ENCODE data around the gene POLR2A. TPM values are rescaled to one million over a fixed set of nuclear protein-coding genes. Genes with fewer than 3 reads are reported as not detected.
A peak's percentile ranks its signal among the peaks of the same experiment; 100 is the strongest.

POLR2A gene
- total and polyA plus RNA-seq, 2 donors (not counting 3 experiments of a cell fraction or from before 2014, with no cell fraction given), result 45.9 to 145 TPM

DNA sequence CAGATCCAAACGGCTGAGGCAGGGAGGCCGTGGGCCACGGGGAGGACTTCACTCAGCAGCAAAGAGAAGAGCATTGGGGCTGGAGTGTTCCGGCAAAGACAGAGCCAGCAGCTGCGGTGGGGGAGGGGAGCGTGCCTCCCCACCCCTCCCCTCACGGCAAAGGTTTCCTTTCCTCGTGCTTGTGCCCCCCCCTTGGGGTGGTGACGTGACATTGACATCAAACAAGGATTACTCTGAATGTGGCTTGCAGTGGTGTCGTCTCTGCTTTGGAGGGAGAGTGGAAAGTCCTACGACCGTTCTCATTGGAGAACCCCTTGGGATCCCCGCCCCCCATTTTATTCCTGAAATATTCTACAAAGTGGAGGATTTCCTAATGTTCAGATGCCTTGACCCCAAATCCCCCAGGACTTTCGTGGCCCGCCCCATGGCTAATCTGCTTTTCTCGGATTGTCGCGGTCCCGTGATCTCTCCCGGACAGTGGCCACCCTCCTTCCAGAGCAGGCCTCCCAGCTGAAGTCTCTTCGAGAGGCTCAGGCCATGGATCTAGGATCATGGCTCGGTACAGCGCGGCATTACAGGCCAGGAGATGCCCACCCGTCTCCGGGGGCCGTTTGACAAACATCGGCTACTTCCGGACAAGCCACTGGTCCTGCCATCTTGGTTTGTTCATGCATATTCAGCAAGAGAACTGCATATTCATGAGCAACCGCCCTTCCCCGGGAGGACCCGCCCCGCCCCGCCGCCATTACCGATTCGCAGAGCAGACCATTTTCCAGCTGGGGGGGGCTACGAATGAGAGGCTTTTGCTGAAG, 705 bp upstream of the POLR2A start:
- H3K27me3 ChIP-seq (ENCODE audit: control insufficient read depth in 2 of 2, insufficient read depth in 2 of 2, low read length in 2 of 2), result no peaks in the 10 kb centered on the region
- peak overlapping the region; percentile 99 for H3K9ac ChIP-seq (replicated peaks; ENCODE audit: extremely low read depth, insufficient read depth, low read length)
- dilution Hi-C loops (cut with MboI; ENCODE audit: extremely low pct_ligation_motif_present, low sequenced_read_pairs), result no loop called here
- H3K36me3 ChIP-seq (ENCODE audit: control insufficient read depth in 2 of 2, extremely low read depth in 1 of 2, insufficient read depth in 2 of 2, low read length in 2 of 2), result no peaks in the 10 kb centered on the region
- H2AFZ ChIP-seq (ENCODE audit: low read depth, low read length), result peak overlapping the region; percentile 90
- no peak for TF ChIP-seq POLR2AphosphoS5 (IDR thresholded peaks at IDR 0.05; ENCODE audit: insufficient read depth, low read depth, low read length)
- TF ChIP-seq FOS (IDR thresholded peaks at IDR 0.05; ENCODE audit: borderline replicate concordance, insufficient read depth, low read length), result no peak
- TF ChIP-seq MYC (IDR thresholded peaks at IDR 0.05; ENCODE audit: low read depth, low read length), result peak; percentile 15
- TF ChIP-seq POLR2A (IDR thresholded peaks at IDR 0.05; ENCODE audit: low read depth, low read length), result peak; percentile 42
- TF ChIP-seq JUN (IDR thresholded peaks at IDR 0.05; ENCODE audit: borderline replicate concordance, insufficient read depth, insufficient read length, low read depth), result no peak
- TF ChIP-seq, protein P1, sequence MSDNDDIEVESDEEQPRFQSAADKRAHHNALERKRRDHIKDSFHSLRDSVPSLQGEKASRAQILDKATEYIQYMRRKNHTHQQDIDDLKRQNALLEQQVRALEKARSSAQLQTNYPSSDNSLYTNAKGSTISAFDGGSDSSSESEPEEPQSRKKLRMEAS (IDR thresholded peaks at IDR 0.05; ENCODE audit: insufficient read depth, insufficient read length), result no peak
- peaks cover 4% of the 10 kb centered on the region for H4K20me1 ChIP-seq (replicated peaks; ENCODE audit: control insufficient read depth, extremely low read depth, insufficient read depth, low read length)
- peak overlapping the region; percentile 96 for H3K4me2 ChIP-seq (ENCODE audit: insufficient read depth, low read length)
- FAIRE-seq (no peak), DNase-seq (ENCODE audit: low read depth, low spot score) (peak; percentile 75)
- POLR2A ChIA-PET, result interaction anchor here (0.6 to 2.4 kb wide), 14 partner anchors 7 to 133 kb away, joined by 3 to 8 read pairs (median 5); partner anchors contain the start of genes TMEM102, TMEM256 and TNFSF13
- H3K9me1 ChIP-seq (replicated peaks; ENCODE audit: control insufficient read depth, extremely low read depth, insufficient read depth, low read length), result no peaks in the 10 kb centered on the region
- intact Hi-C loops (cut with micrococcal nuclease), result loop anchor here (1.0 to 10.0 kb wide), 8 partner anchors 14 to 201 kb away; partner anchors contain the start of genes MPDU1, PLSCR3, SENP3 and TMEM102
- H3K79me2 ChIP-seq (ENCODE audit: control insufficient read depth, insufficient read depth, low read length), result peaks cover 42% of the 10 kb centered on the region
- H3K4me3 ChIP-seq (replicated peaks in 1 of 3; ENCODE audit: insufficient read depth in 1 of 3, low read depth in 1 of 3, low read length in 3 of 3), result peak overlapping the region; percentile 44 to 87 (median 76)
- BruUV-seq (replicated peaks), result TSS peak; percentile 82
- H3K9me3 ChIP-seq (replicated peaks; ENCODE audit: control insufficient read depth, insufficient read depth, low read length), result no peaks in the 10 kb centered on the region
- peak overlapping the region; percentile 100 for H3K27ac ChIP-seq (ENCODE audit: insufficient read depth, low read depth, low read length)
- H3K4me1 ChIP-seq (ENCODE audit: control insufficient read depth, extremely low read depth, insufficient read depth, low read length), result peaks cover 27% of the 10 kb centered on the region
- CTCF ChIA-PET, result interaction anchor here (0.7 to 1.0 kb wide), 4 partner anchors 47 to 128 kb away, joined by 3 to 7 read pairs (median 4); partner anchors contain the start of gene TMEM102

All from endothelial cell of umbilical vein (primary cell).